K562 (cell line): ENCODE results near the gene LRRC8A. TPM values are rescaled to one million over a fixed set of nuclear protein-coding genes. Genes with fewer than 3 reads are reported as not detected.

Source experiments
- BCOR ChIP-seq: fragments of 450-650 bp; IDR thresholded peaks from 2 replicates; pipeline ENCODE4 v1.6.1; 2016
- CBX2 ChIP-seq: fragments of 200-600 bp; sonication (generic); IDR thresholded peaks from one replicate; pipeline ENCODE4 v1.6.1; 2012; ENCODE audit warnings: mild to moderate bottlenecking, low read length, inconsistent platforms; ENCODE audit not compliant: insufficient read depth, poor library complexity, severe bottlenecking
- CREBBP ChIP-seq: IDR thresholded peaks from one replicate; pipeline ENCODE4 v1.6.1; 2012; ENCODE audit warnings: low read depth, mild to moderate bottlenecking, control low read depth, inconsistent platforms, low read length
- EGR1 ChIP-seq: fragments of 450-650 bp; conservative IDR thresholded peaks from 2 replicates; pipeline ENCODE4 v1.6.1; 2017; ENCODE audit warnings: mild to moderate bottlenecking
- FIP1L1 ChIP-seq: fragments of 200-400 bp; formaldehyde crosslinking; IDR thresholded peaks from 2 replicates; pipeline ENCODE4 v1.6.1; 2018; ENCODE audit warnings: mild to moderate bottlenecking, low read depth, low read length; ENCODE audit not compliant: poor library complexity, severe bottlenecking
- JUND ChIP-seq, 2 experiments: IDR thresholded peaks; 2 replicates in 1 of 2; 3 replicates in 1 of 2; pipeline ENCODE4 v1.6.1; 2011; ENCODE audit warnings: borderline replicate concordance in 2 of 2, low read depth in 2 of 2, low read length in 2 of 2, improper control_type of control experiment in 1 of 2, missing biosample characterization in 1 of 2, missing genetic modification characterization in 1 of 2, missing genetic modification reagents in 1 of 2
- KHSRP ChIP-seq: fragments of 450-650 bp; IDR thresholded peaks from 2 replicates; pipeline ENCODE4 v1.6.1; 2017
- NKRF ChIP-seq: fragments of 450-650 bp; IDR thresholded peaks from 2 replicates; pipeline ENCODE4 v1.6.1; 2016; ENCODE audit warnings: borderline replicate concordance
- PRPF4 ChIP-seq: fragments of 200-400 bp; formaldehyde crosslinking; IDR thresholded peaks from one replicate; pipeline ENCODE4 v1.6.1; 2017; ENCODE audit warnings: low read length, low read depth, mild to moderate bottlenecking; ENCODE audit not compliant: insufficient read depth, poor library complexity, severe bottlenecking
- PURB ChIP-seq: sonication (generic); formaldehyde crosslinking; IDR thresholded peaks from 2 replicates; pipeline ENCODE4 v1.9.0; 2021; ENCODE audit warnings: low read depth, mild to moderate bottlenecking, missing genetic modification reagents
- SREBF1 ChIP-seq: fragments of 150-350 bp; IDR thresholded peaks from 2 replicates; pipeline ENCODE4 v1.6.1; 2014; ENCODE audit warnings: antibody characterized with exemption, low read depth, low read length, borderline replicate concordance
- TRIM25 ChIP-seq: fragments of 450-650 bp; IDR thresholded peaks from 2 replicates; pipeline ENCODE4 v1.7.0; 2016; ENCODE audit warnings: borderline replicate concordance
- UBTF ChIP-seq, 2 experiments: IDR thresholded peaks; 2 replicates each; pipeline ENCODE4 v1.6.1; 2012; ENCODE audit warnings: improper control_type of control experiment in 2 of 2, low read depth in 2 of 2, low read length in 2 of 2, borderline replicate concordance in 1 of 2
- XRCC4 ChIP-seq: IDR thresholded peaks from one replicate; pipeline ENCODE4 v1.6.1; 2011; ENCODE audit not compliant: insufficient read depth, insufficient read length; ENCODE audit errors: extremely low read depth
- XRCC5 ChIP-seq: fragments of 200-400 bp; formaldehyde crosslinking; IDR thresholded peaks from 2 replicates; pipeline ENCODE4 v1.6.1; 2017; ENCODE audit warnings: low read depth, mild to moderate bottlenecking, low read length
- ZKSCAN8 ChIP-seq: fragments of 200-800 bp; sonication (Bioruptor generic); IDR thresholded peaks from 2 replicates; pipeline ENCODE4 v1.6.1; 2016; ENCODE audit warnings: missing genetic modification characterization, missing compliant biosample characterization
- ZNF239 ChIP-seq: fragments of 250-450 bp; sonication (Bioruptor Pico); IDR thresholded peaks from 2 replicates; pipeline ENCODE4 v1.4.0; 2020; ENCODE audit warnings: mild to moderate bottlenecking
- ZNF347 ChIP-seq: fragments of 450-650 bp; formaldehyde crosslinking; IDR thresholded peaks from 2 replicates; pipeline ENCODE4 v1.4.0; 2020; ENCODE audit warnings: low read depth, mild to moderate bottlenecking, moderate library complexity
- ZNF589 ChIP-seq: fragments of 200-800 bp; sonication (Bioruptor generic); IDR thresholded peaks from 2 replicates; pipeline ENCODE4 v1.6.1; 2016; ENCODE audit warnings: low read depth, missing genetic modification characterization, missing compliant biosample characterization
- polyA plus RNA-seq, 8 experiments: library from polyadenylated mRNA; depleted of rRNA in 4 of 8; stranded (reverse) in 5 of 8; unstranded in 3 of 8; fragments of >200 nt; fragmentation: Nextera tagmentation in 2 of 8; fragmentation: Illumina TruSeq in 1 of 8; extraction: Ambion mirVana in 2 of 8; extraction: Trizol in 1 of 8; gene quantifications; 2 replicates each; pipeline versions ENCODE4 v1.2.1 to v1.2.3, GENCODE V29; 2011 to 2014; ENCODE audit warnings: inconsistent platforms in 1 of 8, missing spikeins in 1 of 8
- total RNA-seq, 7 experiments: library from RNA; depleted of rRNA in 6 of 7; stranded (reverse); fragments of >200 nt in 6 of 7; fragmentation: Illumina TruSeq in 2 of 7; extraction: Trizol in 2 of 7; gene quantifications; 2 replicates each; pipeline versions ENCODE4 v1.2.1 to v1.2.3, GENCODE V29; 2011 to 2021; ENCODE audit warnings: low replicate concordance in 1 of 7

The LRRC8A gene
- total and polyA plus RNA-seq, 9 of the 15 experiments (the other 6 are each of a cell fraction or from before 2014, with no cell fraction given), result 2.9 to 24.7 (median 8.9) TPM

- TF ChIP-seq BCOR (no peak), ZNF589 (CRISPR knock-in tag) (no peak), CBX2 (no peak), ZNF347 (no peak), ZNF239 (no peak), KHSRP (peak; percentile 70; the same call in 1 of the 2 replicates), PURB (CRISPR knock-in tag) (no peak), UBTF (IDR thresholded peaks at IDR 0.05; ENCODE audit: borderline replicate concordance in 1 of 2, low read depth in 2 of 2, low read length in 2 of 2) (no peak), EGR1 (peak; percentile 81), XRCC5 (0 out of 2 replicates have a peak, but pooled peaks have one; percentile 70), JUND (IDR thresholded peaks at IDR 0.05; ENCODE audit: borderline replicate concordance, low read depth, low read length) (peak; percentile 97), JUND (tag; IDR thresholded peaks at IDR 0.05; ENCODE audit: borderline replicate concordance, low read depth, low read length) (peak; percentile 90; the same call in 2 of the 3 replicates), XRCC4 (no peak), TRIM25 (no peak; the same call in 1 of the 2 replicates), FIP1L1 (no peak), ZKSCAN8 (no peak), SREBF1 (no peak), NKRF (no peak; the same call in 1 of the 2 replicates), CREBBP (no peak), PRPF4 (no peak)
Measured at GRCh38 chr9:128881884-128882676, at the start of gene LRRC8A, which contains the start of gene KYAT1 (continued).
